HG02938 (cell line): ENCODE measurements around the gene TMEM132C.

Source experiments
- ATAC-seq: cut with Tn5 transposase; IDR thresholded peaks from one replicate; pipeline ENCODE4 v1.9.1; 2021; ENCODE audit warnings: mild to moderate bottlenecking, moderate library complexity; ENCODE audit not compliant: unreplicated experiment

TMEM132C gene

DNA sequence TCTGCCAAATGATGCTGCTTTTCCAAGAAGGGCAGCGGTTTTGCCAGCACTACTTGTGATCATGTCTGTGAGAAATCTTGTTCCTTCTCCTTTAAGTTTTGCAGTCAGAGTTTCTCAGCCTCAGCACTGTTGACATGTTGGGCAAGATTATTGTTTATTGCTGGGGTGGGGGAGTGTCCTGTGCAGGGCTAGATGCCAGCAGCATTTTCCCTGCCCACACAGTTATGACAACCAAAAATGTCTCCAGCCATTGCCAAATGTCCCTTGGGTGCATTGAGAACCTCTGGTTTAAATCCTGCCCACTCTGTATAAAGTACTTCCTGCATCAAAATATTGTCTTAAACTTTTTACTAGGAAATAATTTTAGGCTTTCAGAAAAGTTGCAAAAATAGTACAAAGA, 20.0 kb downstream of the TMEM132C start:
- ATAC-seq: no peak

DNA sequence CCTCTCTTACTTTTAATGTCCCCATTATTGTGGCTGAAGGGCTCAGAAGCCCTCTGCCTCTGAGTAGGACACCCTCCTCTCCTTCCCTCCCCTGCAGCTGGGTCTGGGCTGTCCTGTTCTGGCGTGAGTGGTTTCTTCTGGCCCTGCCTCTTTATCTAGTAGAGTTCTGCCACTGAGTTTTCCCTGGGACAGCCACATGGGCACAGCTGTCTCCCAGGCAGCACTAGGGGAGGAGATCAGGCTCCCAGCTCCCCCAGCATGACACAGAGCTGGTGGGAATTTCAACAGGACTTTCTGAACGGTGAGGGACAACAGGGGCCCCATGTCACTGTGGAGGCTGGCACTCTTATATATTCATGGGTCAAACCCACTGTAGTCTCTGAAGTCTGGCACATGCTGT, 21.4 kb downstream of the TMEM132C start:
- no peak for ATAC-seq

DNA sequence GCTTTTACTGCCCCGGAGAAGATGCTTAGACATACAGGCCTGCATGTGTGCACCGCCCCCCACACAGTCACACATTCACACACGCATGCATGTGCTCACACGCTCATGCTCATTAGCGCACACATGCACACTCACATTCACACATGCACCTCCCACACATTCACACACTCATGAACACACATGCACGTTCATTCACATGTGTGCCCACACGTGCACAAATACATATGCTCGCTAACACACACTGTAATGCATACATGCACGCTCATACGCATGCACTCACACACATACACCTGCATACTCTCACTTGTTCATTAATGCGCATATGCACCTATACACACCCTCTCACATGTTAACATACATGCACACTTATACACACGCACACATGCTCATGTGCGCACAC, 21.9 kb downstream of the TMEM132C start:
- no peak for ATAC-seq

DNA sequence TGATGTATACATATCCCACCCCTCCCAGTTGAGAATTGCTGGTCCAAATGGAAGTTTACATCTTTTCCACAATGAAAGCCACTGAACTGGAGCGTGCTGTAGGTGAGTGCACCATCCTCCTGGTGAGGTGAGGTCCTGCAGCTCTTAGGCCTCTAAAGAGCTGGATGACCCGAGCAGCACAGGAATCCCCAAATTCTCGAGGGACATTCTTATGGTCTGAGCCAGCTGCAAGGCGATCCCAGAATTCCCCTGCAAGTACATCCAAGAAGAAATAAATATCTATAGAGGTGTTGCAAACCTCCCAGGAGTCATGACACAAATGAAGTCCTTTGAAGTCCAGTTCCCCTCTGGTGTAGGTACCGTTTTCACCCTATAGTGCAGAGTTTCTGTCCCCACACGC, 24.0 kb downstream of the TMEM132C start:
- no peak for ATAC-seq

DNA sequence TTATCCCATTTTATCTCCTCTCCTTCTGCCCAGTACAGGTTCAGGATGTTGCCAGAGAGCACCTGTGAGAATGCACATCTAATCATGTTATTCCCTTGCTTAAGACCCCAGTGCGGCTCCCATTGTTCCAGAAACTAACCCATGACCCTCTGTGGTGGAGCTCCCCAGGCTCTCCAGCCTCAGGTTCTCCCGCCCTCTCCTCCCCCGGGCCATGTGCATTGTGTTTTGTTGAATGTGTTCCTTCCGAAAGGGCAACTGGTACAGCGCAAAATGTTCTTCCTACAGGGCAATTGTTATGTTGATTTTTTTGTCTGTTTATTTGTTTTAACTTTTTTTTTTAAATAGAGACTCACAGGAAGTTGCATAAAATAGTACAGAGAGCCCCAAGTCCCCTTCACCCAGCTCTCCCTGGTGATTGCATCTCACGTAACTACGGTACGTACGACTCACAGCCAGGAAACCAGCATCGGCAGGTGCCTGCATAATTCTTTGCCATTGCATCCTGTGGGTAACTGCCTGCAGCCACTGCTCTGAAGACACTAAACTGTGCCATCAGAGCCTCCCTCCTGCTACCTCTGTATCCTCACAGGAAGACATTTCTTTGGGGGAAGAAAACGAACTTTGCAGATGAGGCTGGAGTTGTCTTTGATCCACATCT, 31.2 kb downstream of the TMEM132C start:
- no peak for ATAC-seq

DNA sequence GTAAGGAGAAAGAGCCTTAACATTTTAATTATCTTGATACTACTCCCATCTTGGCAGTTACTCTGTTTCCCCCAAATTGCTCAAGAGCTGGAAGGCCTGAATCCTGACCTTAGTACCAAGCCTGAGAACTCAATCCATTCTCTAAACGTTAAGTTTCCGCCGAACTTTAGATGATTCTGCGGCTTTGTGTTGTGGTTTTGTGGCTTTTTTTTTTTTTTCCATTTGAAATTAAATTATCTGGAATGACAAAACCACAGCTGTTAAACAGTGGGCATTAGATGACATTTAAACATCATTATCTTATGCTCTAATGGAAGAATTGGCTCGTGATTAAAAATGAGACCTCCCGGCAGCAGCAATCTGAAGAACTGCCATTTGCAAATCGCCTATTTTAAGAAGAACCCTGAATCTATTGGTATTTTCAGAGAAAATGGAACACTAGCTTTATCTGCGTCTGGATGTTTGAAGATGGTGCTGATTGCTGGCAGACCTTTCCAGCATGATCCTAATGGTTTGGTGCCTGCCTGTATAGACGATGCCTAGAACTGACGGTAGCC, 38.4 kb downstream of the TMEM132C start:
- no peak for ATAC-seq

DNA sequence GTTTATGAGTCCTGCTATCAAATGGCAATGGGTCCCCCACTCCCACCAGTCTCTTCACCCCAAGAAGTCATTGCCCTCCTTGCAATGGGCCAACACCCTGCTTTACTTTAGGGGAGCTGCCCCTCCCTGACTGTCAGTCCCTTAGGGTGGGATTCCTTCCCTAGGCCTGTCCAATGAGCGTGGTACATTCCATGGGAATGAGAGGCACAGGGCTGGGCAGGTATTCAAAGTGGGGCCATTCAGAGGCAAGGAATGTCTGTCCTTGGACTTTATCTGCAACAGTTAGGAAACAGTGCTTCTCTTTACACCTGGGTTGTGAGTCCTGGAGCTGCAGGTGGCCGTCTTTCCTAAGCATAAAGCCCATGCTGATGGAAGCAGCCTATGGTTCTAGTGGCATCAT, 40.8 kb downstream of the TMEM132C start:
- ATAC-seq: no peak

DNA sequence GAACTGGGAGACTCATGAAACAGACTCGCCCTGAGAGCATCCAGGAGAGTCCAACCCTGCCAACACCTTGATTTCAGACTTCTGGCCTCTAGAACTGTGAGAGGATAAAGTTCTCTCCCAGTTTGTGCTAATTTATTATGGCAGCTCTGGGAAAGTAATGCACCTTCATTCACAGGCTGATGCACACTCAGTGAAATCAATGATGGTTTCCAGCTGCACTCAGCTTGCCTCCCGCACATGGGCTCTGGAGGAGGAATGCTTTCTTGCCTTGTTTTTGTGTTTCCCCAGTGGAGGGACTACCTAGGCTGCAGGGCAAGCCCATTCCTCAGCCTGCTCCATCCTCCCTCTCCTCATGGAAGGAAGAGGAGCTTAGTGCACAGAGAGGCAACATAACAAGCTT, 45.7 kb downstream of the TMEM132C start:
- no peak for ATAC-seq

DNA sequence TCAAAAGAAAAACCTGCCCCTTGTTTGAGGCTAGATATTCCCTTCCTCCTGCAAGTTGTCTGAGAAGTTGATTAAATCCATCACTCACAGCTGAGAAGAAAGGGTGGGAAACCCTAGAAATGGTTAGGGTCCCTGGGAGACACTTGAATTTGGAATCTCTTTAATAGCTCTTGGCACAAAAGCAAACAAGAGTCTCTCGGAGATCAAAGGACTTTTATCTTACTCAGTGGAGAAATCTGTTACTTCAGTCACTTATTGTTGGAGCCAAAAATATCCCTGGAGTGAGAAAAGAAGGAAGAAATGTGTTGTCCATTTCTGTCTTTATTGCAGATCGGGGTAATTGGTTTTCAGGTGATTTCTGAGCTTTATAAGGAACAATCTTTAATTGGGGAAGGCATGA, 47.0 kb downstream of the TMEM132C start:
- ATAC-seq: no peak

DNA sequence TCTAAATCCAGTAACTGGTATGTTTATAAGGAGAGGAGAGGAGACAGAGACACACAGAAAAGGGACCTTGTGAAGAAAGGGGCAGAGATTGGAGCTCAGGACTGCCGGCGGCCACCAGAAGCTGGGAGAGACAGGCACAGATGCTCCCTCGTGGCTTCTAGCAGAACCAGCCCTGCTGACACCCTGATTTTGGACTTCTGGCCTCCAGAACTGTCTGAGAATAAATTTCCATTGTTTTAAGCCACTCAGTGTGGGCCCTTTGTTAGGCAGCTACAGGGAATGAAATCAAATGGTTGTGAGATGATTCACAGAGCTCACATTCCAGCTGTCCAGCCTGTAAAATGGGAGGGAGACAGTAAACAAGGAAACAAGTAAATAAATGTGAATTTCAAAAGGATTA, 47.6 kb downstream of the TMEM132C start:
- no peak for ATAC-seq

DNA sequence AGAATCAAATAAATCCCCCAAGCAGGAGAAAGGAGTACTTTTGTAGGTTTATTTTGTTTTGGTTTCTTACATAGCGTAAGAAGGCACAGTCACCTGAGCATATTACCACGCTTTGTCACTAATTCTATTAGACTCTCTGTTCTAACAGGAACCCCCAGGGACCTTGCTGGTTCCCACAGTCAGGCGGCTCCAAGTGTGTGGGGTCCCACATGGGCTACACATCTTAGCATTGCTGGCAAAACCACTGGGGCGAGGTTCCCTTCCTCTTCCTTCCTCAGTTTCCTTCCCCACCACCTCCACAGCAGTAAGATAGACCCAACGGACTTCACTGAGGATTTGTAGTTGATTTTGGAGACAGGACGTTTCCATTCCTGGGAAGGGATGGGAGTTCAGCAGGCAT, 49.1 kb downstream of the TMEM132C start:
- ATAC-seq: no peak

DNA sequence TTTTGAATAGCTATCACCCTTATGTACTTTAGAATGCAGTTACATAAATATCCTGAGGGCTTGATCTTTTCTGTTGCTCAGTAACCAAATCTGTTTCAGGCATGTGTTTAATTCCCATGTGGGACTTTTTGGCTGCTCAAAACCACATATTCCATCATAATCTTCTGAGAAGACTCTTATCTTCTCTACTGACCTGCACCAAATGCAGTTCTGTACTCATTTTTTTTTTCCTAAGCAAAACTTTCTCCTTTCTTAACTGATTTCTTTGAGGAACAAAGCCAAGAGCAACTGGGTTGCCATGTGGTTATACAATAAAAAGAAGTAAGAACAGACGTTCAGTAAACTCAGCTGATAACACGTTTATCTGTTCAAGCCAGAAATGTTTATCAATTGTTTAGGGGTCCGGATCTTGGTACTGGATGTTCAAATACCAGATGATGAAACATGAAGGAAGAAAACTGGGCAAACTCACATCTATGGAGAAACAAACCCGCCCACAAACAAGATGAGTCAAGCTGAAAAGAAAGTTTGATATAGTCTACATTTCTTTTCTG, 50.1 kb downstream of the TMEM132C start:
- ATAC-seq: no peak

DNA sequence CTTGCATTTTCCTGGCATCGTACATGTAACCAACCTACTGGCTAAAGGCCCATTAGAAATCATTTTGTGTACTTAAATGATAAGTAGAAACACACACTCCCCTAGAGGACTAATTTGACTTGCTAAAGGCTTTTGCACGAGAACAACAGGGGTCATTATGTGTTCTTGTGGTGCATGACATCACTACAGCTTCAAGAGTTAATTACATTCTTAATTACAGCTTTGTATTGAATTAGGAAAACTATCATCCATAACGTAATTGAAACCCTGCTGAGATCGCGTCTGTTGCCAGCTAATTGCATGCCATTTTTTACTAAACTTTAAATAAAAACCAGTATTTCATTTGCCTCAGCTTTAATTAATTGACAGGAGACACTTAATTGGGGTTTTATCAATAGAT, 51.4 kb downstream of the TMEM132C start:
- no peak for ATAC-seq

DNA sequence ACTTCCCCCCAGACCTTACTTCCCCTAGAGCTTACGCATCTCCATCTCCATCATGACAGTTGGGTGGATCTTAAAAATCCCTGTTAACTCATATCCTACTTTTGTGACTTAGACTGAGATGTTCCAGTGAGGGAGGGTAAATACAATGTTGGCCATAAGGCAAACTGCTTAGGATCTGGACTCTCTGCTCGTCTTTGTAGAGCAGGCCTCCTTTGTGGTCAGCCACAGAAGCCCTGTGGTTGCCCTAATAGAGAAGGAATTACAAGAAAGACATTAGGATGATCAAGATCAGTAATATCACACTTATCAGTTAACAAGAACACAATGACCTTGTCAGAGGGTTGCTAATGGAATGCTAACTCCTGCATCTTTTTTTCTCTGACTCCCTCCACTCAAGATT, 52.0 kb downstream of the TMEM132C start:
- ATAC-seq: no peak

DNA sequence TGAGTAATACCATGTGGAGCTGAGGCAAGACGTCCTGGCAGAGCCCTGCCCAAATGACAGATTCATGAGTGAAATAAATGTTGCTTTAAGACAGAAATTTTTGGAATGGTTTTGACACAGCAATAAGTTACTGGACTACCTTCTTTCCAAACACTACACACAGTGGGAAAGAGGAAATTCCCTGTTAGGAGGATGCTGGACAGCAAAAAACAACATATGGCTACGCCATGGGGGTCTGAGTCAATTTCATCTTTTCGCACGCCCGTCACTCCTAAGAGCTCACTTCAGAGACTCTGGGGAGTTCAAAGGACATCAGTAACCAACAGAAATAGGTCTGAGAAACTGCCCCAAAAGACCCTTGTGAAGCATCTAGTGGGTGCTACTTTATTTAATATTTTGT, 55.4 kb downstream of the TMEM132C start:
- no peak for ATAC-seq

DNA sequence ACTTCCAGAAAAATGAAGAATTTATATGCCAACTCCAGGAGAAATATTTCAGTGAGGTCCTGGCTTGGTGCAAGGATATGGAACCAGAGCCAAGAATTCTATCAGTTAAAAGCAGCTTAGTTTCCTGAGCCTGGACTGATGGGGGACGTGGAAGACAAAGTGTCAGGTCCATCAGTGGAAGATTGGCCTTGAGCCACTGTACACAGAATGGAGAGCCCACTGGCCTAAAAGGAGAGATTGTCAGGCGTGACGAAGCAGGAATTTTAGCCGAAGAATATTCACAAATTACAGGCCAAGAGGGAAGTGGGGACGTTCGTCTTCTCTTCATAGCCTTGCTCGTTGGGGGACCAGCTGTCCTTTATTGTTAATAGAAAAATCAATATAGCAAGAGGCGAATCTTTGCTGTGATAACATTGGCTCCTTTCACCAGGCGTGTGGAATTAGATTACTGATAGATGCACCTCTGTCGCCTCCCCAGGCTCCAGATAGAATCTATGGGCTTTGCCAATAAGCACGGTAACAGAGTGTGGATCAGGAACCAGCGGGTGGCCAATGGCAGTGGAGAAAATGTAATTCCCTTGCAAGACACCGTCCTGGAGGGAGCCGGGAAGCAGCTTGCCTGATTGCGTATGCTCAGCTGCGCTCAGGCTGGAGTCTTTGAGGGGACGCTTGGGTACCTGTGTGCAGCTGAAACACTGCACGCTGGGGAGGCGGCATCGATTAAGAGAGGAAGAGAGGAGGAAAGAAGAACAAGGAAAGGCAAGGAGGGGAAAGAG, 56.4 kb downstream of the TMEM132C start:
- no peak for ATAC-seq

DNA sequence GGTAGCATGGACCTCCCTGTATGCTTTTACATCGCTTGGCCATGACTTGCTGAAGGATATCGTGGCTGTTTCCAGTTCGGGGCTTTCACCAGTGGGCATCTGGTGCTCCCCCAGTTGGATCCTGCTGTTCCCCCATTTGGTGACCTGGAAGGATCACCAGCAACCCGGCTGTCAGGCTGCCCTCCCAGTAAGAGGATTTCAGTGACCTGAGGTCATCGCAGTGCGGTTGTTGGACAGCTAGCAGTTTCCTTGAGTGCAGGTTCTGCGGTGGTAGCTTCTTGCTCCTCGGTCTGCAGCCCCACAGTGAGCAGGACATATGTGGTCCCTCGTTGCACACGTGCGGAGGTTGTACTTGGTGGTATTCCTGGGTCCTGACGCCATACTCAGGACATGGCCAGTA, 58.7 kb downstream of the TMEM132C start:
- no peak for ATAC-seq

DNA sequence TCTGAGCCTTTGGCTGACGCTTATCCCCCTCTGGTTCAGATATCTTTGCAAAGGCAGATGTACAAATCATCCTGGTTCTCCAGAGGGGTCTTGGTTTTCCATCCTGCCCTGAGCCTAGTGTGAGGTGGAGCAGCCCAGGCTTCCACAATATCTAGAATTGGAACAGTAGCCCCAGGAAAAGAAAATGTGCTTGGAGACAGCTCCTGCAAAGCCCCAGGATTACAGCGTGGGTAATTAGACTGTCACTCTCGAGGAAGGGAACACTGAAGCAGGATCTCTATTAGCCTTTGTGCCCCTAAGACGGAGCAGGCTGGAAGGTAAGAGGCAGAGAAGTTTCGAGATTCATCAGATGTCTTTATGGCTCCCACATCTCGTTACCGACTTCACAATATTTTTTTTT, 59.4 kb downstream of the TMEM132C start:
- no peak for ATAC-seq

DNA sequence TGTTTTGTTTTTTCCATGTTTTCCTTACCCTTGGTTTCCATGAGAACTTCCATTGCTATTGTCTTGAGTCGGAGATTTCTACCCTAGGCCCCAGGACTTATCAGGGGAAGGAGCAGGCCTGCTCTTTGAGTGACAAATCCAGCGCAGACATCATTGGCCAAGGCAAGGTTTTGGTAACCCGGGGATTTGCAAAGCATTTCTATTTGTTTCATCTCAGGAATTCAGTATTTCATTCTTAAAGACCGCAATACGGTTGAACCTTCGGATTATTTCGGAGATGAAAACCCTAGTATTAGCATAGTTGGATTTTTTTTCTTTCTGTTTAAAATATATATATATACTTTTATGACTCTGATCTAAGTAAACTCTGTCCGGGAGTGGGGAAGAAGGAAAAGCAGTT, 62.0 kb downstream of the TMEM132C start:
- no peak for ATAC-seq

DNA sequence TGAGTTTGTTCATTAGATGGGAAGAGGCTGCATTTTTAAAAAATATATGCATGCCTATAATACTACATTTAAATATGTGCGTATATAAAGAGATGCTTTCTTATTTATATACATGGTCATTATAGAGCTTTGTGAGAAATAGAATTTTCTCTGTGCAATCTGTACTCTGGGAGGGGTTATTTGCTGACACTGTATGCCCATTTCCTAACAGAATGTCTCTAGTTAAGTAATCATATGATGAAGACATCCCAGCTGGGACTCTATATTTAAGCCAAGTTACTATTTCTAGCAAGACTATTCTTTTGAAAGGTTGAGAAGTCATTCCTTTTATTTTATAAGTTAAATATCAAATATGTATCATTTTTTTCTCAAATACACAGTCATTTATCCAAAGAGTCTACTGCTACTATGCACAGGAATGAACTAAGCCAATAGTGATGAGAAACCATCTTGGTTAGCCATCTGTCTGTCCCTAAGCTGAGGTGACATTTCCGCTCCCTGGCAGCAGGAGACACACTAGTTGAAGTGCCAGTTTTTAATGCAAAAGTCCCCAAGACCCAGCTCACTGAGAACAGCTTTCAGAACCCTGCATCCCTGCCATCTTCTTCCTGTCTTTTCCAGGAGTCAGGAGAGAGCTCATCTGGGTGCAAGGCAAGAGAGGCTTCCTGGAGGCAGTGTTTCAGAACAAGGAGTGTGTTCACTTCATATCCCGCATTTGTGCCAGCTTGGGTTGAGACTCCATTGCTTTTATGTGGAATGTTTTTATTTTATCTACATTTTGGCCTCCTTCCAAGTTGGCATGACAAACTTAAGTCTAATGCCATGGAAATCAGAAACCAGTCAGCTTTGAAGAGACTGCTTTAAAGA, 69.5 kb downstream of the TMEM132C start:
- ATAC-seq: no peak

DNA sequence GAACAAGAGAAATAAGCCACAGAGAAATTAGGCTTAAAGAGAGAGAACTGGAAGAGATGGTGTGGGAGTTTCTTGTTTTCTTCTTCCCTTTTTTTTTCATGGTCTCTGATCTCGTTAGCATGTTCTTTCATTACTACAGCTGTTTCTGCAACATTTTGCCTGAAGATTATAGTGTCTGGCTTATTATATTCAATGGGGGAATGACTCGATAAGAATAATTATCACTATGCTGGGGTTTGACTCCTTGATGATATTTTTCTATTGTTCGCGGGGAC, 70.0 kb downstream of the TMEM132C start:
- no peak for ATAC-seq
